ENCODE results near the gene CCDC192. TPM values are rescaled to one million over a fixed set of nuclear protein-coding genes. Genes with fewer than 3 reads are reported as not detected.

CCDC192 gene
- total RNA-seq: 1 to 10 TPM in 3 of 4 donors, not detected in 1; 1.0 to 2.3 (median 1.1) TPM

- TF ChIP-seq, protein P1, sequence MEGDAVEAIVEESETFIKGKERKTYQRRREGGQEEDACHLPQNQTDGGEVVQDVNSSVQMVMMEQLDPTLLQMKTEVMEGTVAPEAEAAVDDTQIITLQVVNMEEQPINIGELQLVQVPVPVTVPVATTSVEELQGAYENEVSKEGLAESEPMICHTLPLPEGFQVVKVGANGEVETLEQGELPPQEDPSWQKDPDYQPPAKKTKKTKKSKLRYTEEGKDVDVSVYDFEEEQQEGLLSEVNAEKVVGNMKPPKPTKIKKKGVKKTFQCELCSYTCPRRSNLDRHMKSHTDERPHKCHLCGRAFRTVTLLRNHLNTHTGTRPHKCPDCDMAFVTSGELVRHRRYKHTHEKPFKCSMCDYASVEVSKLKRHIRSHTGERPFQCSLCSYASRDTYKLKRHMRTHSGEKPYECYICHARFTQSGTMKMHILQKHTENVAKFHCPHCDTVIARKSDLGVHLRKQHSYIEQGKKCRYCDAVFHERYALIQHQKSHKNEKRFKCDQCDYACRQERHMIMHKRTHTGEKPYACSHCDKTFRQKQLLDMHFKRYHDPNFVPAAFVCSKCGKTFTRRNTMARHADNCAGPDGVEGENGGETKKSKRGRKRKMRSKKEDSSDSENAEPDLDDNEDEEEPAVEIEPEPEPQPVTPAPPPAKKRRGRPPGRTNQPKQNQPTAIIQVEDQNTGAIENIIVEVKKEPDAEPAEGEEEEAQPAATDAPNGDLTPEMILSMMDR (IDR thresholded peaks at IDR 0.05; ENCODE audit: low read depth): no peak
These were observed at the start of gene CCDC192 for GRCh38 chr5:127702926-127703561. TSS of gene CCDC192 (plus strand) at chr5:127703391. CDS start at chr5:127703446, 55 bp downstream.

GRCh38 chr5:127656825-127657224, 46.4 kb upstream of the CCDC192 start:
- TF ChIP-seq, protein P1 (IDR thresholded peaks at IDR 0.05; ENCODE audit: low read depth): no peak

DNA sequence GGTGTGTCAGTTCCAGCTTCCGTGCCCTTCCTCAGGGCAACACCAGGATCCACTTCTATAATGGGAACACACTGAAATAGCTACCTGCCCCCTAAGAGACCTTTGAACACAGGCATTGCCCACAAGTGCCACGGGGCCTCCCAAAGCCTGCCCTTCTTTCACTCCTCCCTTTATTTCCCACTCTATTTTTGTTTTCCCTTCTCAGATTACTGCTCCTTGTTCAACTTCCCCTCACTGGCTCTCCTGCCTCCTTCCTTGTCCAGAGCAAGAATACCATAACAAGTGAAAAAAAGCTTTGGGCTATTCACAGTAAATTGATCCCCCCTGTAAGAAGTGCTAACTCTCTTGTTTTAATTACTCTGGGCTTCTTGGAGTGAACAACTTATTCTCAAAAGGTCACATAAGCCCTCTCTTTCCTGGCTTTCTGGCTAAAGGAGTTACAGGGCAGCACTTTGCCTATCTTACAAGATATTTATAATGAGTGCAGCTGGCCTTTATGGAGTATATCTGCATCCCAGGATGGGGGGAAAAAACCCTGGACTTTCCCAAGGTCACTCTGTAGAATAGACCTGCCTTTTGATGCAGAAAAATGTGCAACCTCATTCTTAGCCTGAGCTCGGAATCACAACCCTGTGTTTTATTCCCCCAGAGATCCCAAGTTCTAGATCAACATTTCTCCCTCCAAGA, 43.0 kb upstream of the CCDC192 start:
- TF ChIP-seq, protein P1 (IDR thresholded peaks at IDR 0.05; ENCODE audit: low read depth): no peak

- TF ChIP-seq, protein P1 (IDR thresholded peaks at IDR 0.05; ENCODE audit: low read depth): no peak
These were observed 39.1 kb upstream of the CCDC192 start for GRCh38 chr5:127664093-127664492.

- TF ChIP-seq, protein P1 (IDR thresholded peaks at IDR 0.05; ENCODE audit: low read depth): no peak
These were observed 37.5 kb upstream of the CCDC192 start for GRCh38 chr5:127665641-127666040.

GRCh38 chr5:127666043-127666716, 37.0 kb upstream of the CCDC192 start:
- TF ChIP-seq, protein P1 (IDR thresholded peaks at IDR 0.05; ENCODE audit: low read depth): no peak

DNA sequence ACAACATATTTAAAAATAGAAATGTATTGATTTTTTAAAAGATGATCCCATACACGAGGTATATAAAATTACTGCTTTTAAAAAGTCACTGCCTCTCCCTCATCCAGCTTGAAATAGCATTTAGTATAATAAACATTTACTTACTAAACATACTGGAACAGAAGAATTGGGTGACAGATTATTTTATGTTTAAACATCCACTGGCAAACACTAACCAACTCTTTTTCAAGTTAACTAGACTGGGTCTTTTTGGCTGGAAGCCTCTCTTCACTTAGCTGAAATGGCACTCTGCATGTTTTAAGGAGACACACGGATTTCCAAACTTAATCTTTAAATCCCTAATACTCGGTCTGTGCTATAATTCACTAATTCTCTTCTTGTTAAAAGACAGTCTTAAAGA, 35.3 kb upstream of the CCDC192 start:
- TF ChIP-seq, protein P1 (IDR thresholded peaks at IDR 0.05; ENCODE audit: low read depth): no peak
